HL-60 (cell line): ENCODE results near the gene TEX35.

ENCODE experiments used
- POLR2AphosphoS5 ChIP-seq: IDR thresholded peaks from 2 replicates; pipeline ENCODE4 v1.6.1; 2012; ENCODE audit warnings: low read depth
- TF ChIP-seq, protein P1 (sequence below): IDR thresholded peaks from one replicate; pipeline ENCODE4 v1.5.1; 2011; ENCODE audit warnings: low read length, control low read depth, inconsistent platforms; ENCODE audit not compliant: insufficient read depth

DNA sequence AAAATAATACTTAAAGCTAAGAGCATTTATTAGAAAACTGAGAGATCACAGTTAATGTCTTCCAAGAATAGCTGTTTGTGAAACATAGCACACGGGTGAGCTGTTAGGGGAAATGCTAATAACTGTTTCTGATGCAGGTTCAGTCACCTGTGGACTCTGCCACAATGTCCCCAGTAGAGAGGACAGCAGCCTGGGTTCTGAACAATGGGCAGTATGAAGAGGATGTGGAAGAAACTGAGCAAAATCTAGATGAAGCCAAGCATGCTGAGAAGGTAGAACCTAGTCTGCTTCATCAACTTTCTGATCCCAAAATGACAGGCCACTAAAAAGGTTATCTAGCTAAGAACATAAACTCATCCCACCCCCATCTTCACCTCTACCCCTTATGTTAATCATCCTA is 48.8 kb upstream of the TEX35 start:
- TF ChIP-seq, protein P1, sequence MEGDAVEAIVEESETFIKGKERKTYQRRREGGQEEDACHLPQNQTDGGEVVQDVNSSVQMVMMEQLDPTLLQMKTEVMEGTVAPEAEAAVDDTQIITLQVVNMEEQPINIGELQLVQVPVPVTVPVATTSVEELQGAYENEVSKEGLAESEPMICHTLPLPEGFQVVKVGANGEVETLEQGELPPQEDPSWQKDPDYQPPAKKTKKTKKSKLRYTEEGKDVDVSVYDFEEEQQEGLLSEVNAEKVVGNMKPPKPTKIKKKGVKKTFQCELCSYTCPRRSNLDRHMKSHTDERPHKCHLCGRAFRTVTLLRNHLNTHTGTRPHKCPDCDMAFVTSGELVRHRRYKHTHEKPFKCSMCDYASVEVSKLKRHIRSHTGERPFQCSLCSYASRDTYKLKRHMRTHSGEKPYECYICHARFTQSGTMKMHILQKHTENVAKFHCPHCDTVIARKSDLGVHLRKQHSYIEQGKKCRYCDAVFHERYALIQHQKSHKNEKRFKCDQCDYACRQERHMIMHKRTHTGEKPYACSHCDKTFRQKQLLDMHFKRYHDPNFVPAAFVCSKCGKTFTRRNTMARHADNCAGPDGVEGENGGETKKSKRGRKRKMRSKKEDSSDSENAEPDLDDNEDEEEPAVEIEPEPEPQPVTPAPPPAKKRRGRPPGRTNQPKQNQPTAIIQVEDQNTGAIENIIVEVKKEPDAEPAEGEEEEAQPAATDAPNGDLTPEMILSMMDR = no peak
- TF ChIP-seq POLR2AphosphoS5 = no peak
